ENCODE data around the gene TRIP13.
A peak's percentile ranks its signal among the peaks of the same experiment; 100 is the strongest.
"Not testable (repeated sequence)": the region's sequence is repeated elsewhere in the genome, so short reads cannot be mapped to it uniquely, and the experiment has no call there.

TRIP13 gene

DNA sequence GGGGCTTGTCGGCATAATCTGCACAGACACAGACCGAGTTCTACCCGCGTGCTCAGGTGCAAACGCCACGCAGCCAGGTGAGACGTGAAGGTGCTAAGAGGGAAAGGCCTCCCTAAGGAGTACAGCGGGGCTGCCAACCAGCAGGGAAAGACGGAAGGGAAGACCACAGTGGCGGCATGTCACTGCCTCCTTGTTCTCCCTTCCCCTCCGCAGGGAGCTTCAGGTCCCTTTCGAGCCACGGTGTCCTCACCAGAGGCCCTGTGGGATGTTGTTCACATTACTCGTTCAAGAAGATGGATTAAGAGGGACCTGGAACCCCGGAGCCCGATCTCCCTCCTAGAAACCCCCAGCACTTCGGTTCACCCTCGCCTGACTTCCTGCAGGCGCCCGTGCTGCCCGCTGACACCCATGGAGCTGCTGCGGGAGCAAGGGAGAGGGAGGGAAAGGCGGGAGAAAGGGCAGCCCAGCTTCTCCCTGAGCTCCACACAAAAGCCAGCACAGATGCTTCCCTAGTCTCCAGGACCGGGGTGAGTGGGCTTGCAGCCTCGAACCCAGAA is 769 bp upstream of the TRIP13 start:
- DNase-seq (ENCODE audit: low read depth) = no peak

DNA sequence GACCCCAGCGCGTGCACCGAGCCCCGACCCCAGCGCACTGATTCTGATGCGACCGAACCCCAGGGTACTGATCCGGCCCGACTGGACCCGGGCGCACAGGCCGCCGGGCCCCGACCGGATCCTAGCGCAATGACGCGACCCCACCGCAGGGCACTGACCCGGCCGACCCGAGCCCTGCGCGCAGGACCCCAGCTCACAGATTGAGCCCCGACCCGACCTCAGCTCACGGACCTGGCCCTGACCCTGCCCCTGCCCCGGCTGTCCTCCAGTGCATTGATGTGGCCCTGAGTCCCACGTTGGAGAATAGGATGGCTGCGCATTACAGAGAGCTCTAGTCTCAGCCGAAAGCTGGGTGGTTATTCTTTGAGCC is 438 bp downstream of the TRIP13 start:
- DNase-seq (ENCODE audit: low read depth) = no peak

GRCh38 chr5:893711-894110 is 1.0 kb downstream of the TRIP13 start:
- DNase-seq (ENCODE audit: low read depth) = no peak

- no peak for DNase-seq (ENCODE audit: low read depth)
These were observed 8.1 kb downstream of the TRIP13 start for GRCh38 chr5:900781-901180.

DNA sequence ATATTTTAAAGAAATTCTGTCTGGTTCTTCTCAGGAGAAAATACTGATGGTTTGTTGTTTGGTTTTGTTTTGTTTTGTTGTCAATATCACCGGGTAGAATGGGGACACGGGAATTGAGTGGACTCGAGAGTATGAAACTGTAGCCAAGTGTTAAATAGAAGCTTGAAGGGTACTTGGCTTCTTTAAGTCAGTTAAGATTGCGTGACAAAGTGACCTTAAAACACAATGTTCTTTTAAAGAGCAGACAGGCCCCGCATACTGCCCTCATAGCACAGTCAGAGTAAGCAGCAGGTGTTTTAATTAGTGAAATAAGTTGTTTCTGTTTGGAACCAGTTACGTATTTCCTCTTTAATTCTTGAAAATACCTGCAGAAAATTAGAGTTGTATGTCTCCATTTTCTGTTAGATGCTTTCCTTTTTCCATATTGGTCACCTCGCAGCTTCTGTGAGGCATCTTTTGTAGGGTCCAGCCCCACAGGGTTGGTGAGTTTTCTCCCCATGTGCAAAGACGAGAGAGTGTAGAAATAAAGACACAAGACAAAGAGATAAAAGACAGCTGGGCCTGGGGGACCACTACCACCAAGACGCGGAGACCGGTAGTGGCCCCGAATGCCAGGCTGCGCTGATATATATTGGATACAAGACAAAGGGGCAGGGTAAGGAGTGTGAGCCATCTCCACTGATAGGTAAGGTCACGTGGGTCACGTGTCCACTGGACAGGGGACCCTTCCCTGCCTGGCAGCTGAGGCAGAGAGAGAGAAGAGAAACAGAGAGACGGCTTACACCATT is 9.6 kb downstream of the TRIP13 start:
- no peak for DNase-seq (ENCODE audit: low read depth)

GRCh38 chr5:903756-904096 is 11.0 kb downstream of the TRIP13 start:
- DNase-seq (ENCODE audit: low read depth) = no peak

GRCh38 chr5:905139-905642 is 12.5 kb downstream of the TRIP13 start:
- DNase-seq (ENCODE audit: low read depth) = no peak

- DNase-seq (ENCODE audit: low read depth) = no peak
These were observed 14.8 kb downstream of the TRIP13 start for GRCh38 chr5:907366-907910.

GRCh38 chr5:908172-908571 is 15.5 kb downstream of the TRIP13 start:
- no peak for DNase-seq (ENCODE audit: low read depth)

DNA sequence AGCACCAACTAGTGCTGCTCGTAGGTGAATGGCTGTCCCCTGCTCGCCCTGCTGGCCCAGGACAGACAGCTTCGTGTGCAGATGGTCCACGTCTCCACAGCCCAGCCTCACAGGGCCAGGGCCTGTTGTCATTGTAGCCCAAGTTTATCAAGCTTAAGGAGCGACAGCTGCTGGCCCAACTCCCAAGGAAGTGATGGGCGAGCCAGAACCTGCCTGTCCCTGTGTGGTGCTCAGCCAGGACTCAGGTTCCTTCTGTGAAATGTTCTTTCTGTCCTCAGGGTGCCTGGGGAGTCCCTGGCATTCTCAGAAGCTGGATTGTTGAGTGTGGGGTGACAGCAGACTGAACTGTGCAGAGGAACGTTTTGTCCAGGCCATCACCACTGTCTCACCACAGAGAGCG is 16.4 kb downstream of the TRIP13 start:
- DNase-seq (ENCODE audit: low read depth) = no peak

- no peak for DNase-seq (ENCODE audit: low read depth)
These were observed 17.5 kb downstream of the TRIP13 start for GRCh38 chr5:909994-910768.

GRCh38 chr5:910769-911160 is 18.1 kb downstream of the TRIP13 start:
- DNase-seq (ENCODE audit: low read depth) = no peak

DNA sequence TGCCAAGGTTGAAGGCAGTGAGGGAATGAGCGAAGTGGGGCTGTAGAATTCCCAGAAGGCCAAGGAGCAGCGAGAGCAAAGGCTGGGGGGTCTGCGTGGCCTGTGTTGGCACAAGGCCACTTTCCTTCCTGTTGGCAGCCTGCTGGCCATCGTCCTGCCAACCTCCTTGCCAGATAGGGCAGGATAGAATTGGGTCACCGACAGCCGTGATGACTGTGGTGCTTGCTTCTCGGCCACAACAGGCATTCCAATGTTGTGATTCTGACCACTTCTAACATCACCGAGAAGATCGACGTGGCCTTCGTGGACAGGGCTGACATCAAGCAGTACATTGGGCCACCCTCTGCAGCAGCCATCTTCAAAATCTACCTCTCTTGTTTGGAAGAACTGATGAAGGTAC is 18.9 kb downstream of the TRIP13 start:
- DNase-seq (ENCODE audit: low read depth) = no peak

GRCh38 chr5:912280-913091 is 19.8 kb downstream of the TRIP13 start:
- peak; percentile 18 for DNase-seq (ENCODE audit: low read depth)

GRCh38 chr5:914174-914573 is 21.5 kb downstream of the TRIP13 start:
- no peak for DNase-seq (ENCODE audit: low read depth)

GRCh38 chr5:914612-915011 is 21.9 kb downstream of the TRIP13 start:
- no peak for DNase-seq (ENCODE audit: low read depth)

DNA sequence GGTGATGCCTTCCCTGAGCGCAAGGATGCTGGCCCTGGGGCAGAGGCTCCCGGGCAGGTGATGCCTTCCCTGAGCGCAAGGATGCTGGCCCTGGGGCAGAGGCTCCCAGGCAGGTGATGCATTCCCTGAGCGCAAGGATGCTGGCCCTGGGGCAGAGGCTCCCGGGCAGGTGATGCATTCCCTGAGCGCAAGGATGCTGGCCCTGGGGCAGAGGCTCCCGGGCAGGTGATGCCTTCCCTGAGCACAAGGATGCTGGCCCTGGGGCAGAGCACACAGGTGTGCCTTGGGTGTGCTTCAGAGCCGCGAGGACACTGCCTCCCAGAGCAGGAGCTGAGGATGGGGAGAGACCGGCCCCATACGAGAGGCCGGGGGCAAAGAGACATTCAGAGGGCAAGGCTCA is 22.7 kb downstream of the TRIP13 start:
- DNase-seq (ENCODE audit: low read depth) = not testable (repeated sequence)

DNA sequence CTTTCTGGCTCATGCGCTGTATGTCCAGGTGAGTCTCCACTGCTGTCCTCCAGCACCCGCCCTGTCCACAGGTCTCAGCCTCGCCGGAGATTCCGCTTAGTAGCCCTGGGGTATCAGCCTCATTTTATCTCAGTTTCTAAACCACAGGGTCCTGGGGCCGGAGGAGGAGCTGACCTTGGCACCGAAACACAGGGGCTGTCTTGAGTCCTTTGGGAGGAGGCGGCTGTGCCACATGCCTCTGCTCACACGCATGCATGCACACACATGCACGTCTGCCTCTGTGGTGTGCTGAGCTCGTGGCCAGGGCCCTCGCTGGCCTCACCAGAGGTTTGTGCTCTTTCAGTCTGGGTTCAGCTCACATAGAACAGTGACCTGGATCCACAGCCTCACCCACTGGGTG is 23.3 kb downstream of the TRIP13 start:
- DNase-seq (ENCODE audit: low read depth) = no peak

GRCh38 chr5:916441-917293 is 24.0 kb downstream of the TRIP13 start:
- DNase-seq (ENCODE audit: low read depth) = no peak

DNA sequence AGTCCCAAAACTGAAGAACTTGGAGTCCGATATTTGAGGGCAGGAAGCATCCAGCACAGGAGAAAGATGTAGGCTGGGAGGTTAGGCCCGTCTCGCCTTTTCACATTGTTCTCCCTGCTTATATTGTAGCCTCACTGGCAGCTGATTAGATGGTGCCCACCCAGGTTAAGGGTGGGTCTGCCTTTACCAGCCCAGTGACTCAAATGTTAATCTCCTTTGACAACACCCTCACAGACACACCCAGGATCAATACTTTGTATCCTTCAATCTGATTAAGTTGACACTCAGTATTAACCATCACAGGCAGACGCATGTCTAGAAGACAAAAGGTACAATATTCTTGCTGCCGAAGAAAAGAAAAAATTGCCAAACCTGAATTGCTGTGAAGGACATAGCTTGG is 26.0 kb downstream of the TRIP13 start:
- not testable (repeated sequence) for DNase-seq (ENCODE audit: low read depth)

- DNase-seq (ENCODE audit: low read depth) = no peak
These were observed 26.8 kb downstream of the TRIP13 start for GRCh38 chr5:919356-920000.

Measured in activated gamma-delta T cell treated with anti-CD3 and anti-CD28 coated beads, Interleukin-2, amount 50 U/mL, for 16 hours (primary cell).